Skin of body (tissue), 2 donors: Measurements from ENCODE around the gene ATP5MC2. TPM values are rescaled to one million over a fixed set of nuclear protein-coding genes. Genes with fewer than 3 reads are reported as not detected.
"Not testable (repeated sequence)": the region's sequence is repeated elsewhere in the genome, so short reads cannot be mapped to it uniquely, and the experiment has no call there.

Source experiments
- DNase-seq: peaks from one replicate; lab custom pipeline; 2025; lab: John Stamatoyannopoulos, UW
- total RNA-seq: library from RNA; depleted of rRNA; stranded (reverse); fragments of >200 nt; gene quantifications from one replicate; pipeline ENCODE4 v1.2.3, GENCODE V29; 2014

Gene ATP5MC2
- total RNA-seq, 1 donor from 2014 or later: 115 TPM

DNA sequence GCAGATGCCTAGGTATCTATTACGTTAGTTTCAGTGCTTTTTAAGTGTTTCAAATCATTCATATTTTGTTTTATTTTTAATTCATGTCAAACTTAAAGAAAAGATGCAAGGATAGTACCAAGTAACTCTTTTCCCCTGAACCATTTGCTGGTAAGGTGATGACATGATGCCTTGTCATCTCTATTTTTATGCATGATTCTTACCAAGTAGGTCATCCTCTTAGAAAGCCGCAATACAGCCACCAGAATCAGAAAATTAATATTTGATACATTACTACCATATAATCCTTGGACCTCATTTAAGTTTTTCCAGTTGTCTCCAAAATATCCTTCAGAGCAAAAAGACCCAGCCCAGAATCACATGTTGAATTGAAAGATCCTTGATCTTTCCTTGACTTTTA, 22.3 kb downstream of the ATP5MC2 start:
- no peak for DNase-seq

DNA sequence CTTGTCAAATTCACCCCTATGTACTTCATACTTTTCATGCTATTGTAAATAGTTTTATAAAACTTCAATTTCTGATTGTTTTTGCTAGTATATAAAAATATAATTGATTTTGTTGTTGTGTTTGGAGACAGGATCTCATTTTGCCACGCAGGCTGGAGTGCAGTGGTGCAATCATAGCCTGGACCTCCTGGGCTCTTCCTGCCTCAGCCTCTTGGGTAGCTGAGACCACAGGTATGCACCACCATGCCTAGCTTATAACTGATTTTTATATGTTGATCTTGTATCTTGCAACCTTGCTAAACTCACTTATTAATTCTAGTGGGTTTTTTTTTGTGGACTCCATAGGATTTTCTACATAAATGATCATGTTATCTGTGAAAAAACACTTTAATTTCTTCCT, 23.5 kb downstream of the ATP5MC2 start:
- no peak for DNase-seq

DNA sequence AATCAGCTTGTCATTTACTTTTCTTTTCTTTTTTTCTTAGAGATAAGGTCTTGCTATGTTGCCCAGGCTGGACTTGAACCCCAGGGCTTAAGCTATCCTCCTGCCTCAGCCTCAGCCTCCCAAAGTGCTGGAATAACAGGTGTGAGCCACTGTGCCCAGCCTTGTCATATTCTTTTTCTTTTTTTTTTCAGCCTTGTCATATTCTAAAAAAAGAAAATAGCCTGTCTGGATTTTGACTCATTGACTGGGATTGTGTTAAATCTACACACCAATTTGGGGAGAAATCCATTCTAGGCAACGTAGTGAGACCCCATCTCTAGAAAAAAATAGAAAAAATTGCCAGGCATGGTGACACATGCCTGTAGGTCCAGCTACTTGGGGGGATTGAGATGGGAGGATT, 24.1 kb downstream of the ATP5MC2 start:
- DNase-seq: no peak

DNA sequence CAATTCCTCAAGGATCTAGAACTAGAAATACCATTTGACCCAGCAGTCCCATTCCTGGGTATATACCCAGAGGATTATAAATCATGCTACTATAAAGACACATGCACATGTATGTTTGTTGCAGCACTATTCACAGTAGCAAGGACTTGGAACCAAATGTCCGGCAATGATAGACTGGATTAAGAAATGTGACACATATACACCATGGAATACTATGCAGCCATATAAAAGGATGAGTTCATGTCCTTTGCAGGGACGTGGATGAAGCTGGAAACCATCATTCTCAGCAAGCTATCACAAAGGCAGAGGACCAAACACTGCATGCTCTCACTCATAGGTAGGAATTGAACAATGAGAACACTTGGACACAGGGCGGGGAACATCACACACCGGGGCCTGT, 29.6 kb downstream of the ATP5MC2 start:
- not testable (repeated sequence) for DNase-seq

DNA sequence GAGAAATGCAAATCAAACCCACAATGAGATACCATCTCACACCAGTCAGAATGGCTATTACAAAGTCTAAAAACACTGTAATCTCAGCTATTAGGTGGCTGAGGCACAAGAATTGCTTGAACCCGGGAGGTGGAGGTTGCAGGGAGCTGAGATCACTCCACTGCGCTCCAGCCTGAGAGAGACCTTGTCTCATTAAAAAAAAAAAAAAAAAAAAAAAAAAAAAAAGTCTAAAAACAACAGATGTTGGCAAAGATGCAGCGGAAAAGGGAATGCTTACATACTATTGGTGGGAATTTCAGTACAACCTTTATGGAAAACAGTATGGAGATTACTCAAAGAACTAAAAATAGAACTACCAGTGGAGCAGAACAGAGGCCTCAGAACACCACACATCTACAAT, 30.7 kb downstream of the ATP5MC2 start:
- DNase-seq: no peak

DNA sequence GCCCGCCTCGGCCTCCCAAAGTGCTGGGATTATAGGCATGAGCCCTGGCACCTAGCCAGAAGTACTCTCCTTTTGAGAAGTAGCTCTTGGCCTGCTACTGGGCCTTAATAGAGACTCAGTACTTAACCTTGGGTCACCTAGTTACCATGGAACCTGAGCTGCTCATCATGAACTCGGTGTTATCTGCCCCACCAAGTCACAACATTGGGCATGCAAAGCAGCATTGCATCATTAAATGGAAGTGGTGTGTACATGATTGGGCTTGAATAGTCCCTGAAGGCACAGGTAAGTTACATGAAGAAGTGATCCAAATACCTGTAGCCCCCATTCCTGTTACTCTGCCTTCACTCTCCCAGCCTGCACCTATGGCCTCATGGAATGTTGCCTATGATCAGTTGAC, 31.8 kb downstream of the ATP5MC2 start:
- no peak for DNase-seq

DNA sequence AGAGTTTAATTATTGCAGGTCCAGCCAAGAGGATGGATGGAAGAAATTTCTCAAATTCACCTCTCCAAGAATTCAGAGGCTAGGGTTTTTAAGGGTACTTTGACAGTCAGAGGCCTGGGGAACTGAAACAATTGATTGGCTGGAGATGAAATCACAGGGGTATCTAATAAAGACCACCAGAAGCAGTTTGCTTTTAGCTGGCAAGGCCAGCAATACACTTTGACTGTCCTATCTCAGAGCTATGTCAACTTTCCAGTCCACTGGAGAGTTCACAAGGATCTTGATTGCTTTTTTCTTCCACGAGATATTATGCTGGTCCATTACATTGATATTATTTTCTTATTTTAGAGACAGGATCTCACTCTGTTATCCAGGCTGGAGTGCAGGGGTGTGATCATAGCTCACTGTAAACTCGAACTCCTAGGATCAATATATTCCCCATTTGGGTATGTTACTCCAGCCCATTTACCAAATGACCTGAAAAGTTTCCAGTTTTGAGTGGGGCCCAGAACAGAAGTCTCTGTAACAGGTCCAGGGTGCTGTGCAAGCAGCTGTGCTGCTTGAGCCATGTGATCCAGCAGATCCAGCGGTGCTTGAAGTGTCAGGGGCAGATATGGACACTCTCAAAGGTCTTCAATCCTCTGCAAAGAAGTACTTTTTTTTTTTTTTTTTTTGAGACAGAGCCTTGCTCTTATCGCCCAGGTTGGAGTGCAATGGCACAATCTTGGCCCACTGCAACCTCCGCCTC, 32.5 kb downstream of the ATP5MC2 start:
- DNase-seq: no peak

DNA sequence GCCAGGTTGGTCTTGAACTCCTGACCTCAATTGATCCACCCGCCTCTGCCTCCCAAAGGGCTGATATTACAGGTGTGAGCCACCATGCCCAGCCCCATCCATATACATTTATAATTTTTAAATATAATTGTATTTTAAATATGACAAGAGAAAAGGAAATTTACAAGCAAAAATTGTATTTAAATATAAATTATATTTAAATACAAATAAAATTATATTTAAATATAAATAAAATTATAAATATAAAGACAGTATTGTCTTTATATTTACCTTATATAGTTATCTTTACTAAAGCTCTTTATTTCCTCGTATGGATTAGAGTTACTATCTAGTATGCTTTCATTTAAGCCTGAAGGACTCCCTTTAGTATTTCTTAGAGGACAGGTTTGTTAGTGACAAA, 37.8 kb downstream of the ATP5MC2 start:
- DNase-seq: no peak

DNA sequence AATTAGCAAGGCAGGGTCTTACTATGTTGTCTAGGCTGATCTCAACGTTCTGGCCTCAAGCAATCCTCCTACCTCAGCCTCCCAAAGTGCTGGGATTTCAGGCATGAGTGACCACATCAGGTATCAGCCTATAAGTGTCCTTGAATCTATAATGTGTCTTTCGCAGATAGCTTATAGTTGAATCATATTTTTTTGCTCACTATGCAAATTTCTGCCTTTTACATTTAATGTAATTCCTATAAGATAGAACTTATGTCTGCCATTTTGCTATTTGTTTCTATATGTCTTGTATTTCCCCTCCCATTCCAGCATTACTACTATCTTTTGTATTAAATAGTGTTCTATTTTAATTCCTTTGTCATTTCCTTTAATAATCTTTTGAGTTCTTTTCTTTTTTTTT, 39.2 kb downstream of the ATP5MC2 start:
- no peak for DNase-seq

DNA sequence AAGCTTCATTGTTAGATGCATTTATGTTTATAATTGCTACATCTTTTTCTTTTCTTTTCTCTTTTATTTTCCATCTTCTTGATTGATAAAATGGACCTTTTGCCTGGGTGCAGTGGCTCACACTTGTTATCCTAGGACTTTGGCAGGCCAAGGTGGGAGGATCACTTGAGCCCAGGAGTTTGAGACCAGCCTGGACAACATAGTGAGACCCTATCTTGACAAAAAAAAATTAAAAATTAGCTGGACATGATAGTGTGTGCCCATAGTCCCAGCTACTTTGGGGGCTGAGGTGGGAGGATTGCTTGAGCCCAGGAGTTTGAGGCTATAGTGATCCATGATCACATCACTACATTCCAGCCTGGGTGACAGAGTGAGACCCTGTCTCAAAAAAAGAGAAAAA, 40.2 kb downstream of the ATP5MC2 start:
- DNase-seq: not testable (repeated sequence)

DNA sequence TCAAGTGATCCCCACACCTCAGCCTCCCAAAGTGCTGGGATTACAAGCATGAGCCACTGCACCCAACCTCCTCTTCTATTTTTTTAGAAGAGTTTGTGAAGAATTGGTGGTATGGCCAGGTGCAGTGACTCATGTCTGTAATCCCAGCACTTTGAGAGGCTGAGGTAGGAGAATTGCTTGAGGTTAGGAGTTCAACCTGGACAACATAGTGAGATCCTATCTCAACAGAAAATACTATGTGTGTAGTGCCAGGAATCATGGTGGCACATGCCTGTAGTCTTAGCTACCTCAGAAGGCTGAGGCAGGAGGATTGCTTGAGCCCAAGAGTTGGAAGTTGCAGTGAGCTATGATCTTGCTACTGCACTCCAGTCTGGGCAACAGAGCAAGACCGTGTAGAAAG, 44.2 kb downstream of the ATP5MC2 start:
- DNase-seq: no peak

DNA sequence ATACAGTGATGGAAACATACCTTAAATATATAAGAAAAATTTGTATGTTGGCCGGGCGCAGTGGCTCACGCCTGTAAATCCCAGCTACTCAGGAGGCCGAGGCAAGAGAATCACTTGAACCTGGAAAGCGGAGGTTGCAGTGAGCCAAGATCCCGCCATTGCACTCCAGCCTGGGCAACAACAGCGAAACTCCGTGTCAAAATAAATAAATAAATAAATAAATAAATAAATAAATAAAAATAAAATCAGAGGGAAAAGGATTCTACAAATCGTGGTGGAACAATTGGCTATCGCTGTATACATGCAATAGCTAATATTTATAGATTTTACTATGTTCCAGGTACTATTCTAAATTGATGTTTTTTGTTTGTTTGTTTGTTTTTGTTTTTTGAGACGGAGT, 48.0 kb downstream of the ATP5MC2 start:
- DNase-seq: no peak

DNA sequence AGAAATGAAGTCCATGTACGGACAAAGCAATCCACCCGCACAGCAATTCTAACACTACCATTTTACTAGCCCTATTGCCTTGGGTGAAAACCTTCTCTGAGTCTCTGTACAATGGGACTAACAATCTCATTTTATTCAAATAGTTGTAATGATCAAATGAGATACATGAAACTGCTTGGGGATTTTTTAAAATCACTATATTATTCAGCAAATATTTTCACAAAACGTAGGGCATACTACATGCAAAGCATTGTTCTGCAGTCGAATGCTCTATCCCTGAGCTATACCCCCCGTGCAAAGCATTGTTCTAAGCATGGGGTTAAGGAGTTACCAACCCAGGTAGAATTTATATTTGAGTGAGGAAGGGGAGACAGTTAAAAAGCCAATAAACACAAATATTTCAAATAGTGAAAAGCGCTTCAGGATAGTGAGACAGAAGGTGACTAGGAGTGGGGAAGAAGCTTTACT, 49.1 kb downstream of the ATP5MC2 start:
- no peak for DNase-seq

DNA sequence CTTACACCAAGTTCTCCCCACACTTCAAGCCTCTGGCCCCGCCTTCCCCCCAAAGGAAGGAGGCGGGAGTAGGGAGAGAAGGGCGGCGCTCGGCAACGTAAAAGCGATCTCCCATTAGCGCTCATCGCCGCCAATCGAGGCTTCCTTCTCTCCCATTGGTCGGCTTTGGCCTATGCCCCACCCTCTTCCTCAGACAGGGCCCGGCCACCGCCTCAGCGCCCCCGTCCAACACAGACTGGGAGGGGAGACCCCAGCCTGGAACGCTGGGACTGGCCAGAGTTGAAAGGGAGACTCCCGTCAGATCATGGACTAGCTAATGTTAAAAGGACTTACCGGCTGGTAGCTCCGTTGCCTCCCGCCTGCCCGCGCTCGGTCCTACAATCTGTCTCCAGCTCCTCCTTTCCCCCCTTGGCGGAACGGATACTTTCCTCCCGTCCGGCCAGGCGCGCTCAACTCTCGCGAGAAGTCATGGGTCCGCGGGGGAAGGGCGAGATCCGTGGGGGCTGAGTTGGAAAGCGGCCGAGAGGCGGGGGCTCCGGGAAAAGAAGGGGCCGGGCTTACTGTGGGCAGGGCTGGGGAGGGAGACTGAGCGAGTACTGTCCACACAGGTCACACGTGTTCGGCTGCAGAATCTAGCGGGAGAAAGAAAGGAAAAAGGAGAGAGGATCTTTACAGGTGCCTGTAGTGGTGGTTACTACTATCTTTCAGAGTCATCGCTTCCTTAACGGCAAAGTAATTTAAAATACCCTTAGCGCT, 49.8 kb downstream of the ATP5MC2 start, which contains the start of gene ATF7:
ATF7 (minus strand) TSS at position 437 of the 756 bp plus-strand sequence. CDS start 25,382 bp downstream, outside the sequence.
- peak; percentile 99 for DNase-seq

DNA sequence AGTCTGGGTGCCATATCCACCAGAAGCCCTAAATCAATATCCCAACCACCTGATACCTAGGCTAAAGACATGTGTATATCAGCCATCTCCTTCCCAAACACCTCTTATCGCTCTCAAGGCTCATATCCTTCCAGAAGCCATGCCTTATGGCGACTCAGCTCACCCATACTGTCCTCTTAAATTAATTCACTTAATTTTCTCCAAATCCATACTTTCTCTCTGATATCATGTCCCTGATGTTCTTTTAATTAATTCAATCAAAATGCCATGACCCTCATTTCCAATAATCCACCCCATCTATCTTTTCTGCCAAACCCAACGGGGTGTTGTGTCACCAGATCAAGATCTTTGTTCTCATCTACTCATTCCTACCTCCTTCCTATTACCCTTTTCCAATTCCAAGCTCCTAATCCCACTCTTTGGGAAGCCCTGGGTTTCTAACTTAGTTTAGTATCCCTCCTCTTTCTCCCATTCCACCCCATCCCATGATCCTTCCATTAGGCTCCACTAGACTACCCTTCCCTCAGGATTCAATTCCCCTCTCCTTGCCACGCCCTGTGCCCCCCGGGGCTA, 50.4 kb downstream of the ATP5MC2 start:
- DNase-seq: no peak

DNA sequence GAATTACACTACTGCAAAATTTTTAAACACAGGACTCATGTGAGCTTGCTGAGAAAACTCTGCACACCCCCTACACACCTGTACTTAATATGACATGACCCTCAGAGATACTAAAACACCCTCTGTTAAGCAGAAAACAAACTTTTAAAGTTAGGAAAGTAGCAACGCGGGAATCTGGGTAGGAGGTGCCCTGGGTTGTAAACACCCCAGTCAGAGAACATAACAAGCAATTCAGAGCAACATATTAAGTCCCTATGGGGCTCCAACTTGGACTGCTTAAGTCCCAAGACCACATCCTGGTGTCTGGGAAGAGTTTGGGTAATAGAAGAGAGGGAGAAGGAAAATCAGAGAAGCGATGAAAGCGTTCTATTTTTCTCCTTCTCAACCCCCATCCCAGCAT, 50.9 kb downstream of the ATP5MC2 start:
- no peak for DNase-seq

DNA sequence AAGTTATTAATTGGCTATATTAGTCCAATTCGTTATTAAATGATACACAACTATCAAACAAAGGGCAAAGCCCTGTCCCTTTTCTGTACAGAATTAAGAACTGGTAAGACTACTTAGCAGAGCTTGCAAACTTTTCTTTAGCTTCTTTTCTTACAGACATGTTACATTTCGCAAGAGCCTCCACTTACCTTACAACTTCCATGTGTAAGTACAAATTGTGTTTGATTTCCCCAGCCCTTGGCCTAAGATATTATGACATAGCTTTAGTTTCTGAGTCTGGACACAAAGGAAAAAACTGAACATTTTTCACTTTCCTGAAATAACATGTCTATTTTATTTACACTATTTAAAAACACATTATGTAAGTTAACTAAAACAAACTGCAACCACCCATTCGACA, 51.4 kb downstream of the ATP5MC2 start:
- DNase-seq: no peak

DNA sequence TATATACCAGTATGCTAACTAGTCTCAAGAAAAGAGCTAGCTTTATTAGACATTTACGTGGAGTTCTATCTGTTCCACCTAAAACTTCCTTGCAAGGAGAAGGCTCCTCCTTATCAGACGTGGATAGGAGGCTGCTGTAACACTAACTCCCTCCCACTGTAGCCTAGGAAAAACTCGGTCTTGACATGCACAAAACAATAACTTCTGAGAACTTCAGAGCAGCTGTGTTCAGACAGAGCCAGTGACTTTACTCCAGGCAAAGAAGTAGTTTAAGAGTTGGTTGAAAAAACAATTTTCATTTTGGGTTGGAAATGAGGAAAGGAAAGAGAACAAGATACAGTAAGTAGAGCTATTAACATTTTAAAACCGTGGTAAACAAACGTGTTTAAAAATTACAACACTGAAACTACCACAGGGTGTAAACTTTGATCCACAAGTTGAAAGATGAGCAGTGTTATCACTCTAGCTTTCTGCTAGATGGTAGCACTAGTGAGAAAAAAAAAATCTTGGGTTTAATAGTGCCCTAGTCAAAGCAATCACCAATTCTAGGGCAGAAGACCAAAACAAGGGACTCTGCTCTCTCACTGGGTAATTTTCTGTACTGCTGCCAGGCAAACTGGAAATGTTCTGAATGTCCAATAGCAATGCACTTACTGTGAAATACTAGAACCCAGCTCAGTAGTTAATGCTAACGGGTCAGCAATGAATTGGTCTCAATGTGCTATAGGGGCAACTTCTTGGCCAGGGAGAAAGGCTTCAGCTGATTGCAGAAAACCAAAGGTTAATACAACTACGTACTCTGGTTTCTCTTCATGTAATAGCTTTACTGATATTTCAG, 52.1 kb downstream of the ATP5MC2 start:
- DNase-seq: peak; percentile 69

DNA sequence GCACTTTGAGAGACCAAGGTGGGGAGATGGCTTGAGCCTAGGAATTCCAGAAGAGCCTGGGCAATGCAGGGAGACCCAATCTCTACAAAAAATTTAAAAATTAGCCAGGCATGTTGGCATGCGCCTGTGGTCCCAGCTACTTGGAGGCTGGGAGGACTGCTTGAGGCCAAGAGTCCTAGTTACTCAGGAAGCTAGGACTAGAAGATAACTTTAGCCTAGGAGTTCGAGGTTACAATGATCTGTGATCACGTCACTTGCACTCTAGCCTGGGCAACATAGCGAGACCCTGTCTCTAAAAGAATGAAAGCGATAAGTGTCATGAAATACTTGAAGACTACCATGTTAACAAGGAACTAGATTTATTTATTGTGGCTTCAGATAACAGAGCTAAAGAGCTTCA, 53.2 kb downstream of the ATP5MC2 start:
- DNase-seq: no peak

DNA sequence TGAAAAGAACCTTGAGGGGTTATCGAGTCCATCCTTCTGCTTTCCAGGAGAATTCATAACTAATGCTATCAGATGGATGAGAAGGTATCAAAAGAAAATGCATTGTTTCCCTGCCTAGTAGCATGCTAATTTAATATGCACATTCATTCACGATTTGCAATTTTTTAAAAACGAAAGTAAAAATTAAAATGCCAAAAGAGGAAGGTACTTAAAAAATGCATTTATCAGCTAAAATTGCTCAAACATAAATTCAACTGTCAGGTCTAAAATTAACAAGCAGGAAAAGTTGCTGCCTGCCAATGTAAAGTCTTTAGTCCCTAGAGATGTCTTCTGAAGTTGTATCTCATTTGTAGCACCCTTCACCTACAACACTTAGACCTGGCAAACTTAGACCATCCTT, 57.6 kb downstream of the ATP5MC2 start:
- DNase-seq: no peak

DNA sequence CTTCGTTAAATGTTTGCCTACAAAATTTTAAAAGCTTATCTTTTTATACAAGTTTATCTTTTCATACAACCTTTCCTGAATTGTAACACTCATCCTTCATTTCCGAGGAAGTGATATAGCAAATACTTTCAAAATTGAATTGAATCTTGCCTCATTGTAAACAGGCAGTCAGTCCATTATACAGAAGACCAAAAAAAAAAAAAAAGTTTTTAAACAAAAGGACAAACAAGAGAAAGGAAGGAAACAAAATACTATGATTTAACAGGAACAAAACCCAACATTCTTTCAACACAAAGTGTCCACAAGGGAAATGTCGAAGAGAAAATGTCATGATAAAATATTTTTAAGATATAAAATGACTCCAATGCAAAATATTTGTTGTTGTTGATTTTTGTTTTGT, 58.2 kb downstream of the ATP5MC2 start:
- no peak for DNase-seq

DNA sequence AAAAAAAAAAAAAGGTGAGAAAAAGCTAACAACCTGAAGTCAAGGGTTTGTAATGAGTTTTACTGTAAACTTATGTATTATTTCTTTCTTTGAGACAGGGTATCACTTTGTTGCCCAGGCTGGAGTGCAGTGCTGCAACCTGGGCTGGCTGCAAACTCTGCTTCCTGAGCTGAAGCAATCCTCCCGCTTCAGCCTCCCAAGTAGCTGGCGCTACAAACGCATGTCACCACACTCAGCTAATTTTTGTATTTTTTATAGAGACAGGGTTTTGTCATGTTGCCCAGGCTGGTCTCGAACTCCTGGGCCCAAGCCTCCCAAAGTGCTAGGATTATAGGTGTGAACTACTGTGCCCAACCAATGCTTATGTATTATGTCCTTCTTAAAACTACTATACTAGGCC, 58.9 kb downstream of the ATP5MC2 start:
- no peak for DNase-seq
